ENCODE measurements around the gene FAT1.

Gene FAT1

GRCh38 chr4:186592445-186592844, 131.2 kb downstream of the FAT1 start:
- no peak overlapping the region for H3K4me3 ChIP-seq (ENCODE audit: low read depth, low read length)
- no peak for TF ChIP-seq CTCF (IDR thresholded peaks at IDR 0.05; ENCODE audit: low read depth, low read length)

GRCh38 chr4:186591651-186592050, 132.0 kb downstream of the FAT1 start:
- TF ChIP-seq CTCF (IDR thresholded peaks at IDR 0.05; ENCODE audit: low read depth, low read length): no peak
- no peak overlapping the region for H3K4me3 ChIP-seq (ENCODE audit: low read depth, low read length)

- no peak overlapping the region for H3K4me3 ChIP-seq (ENCODE audit: low read depth, low read length)
- no peak for TF ChIP-seq CTCF (IDR thresholded peaks at IDR 0.05; ENCODE audit: low read depth, low read length)
These were observed 135.2 kb downstream of the FAT1 start for GRCh38 chr4:186588503-186588902.

GRCh38 chr4:186587416-186588018, 136.1 kb downstream of the FAT1 start:
- peak; percentile 72 for TF ChIP-seq CTCF (IDR thresholded peaks at IDR 0.05; ENCODE audit: low read depth, low read length)
- H3K4me3 ChIP-seq (ENCODE audit: low read depth, low read length): no peak overlapping the region

- no peak for TF ChIP-seq CTCF (IDR thresholded peaks at IDR 0.05; ENCODE audit: low read depth, low read length)
- no peak overlapping the region for H3K4me3 ChIP-seq (ENCODE audit: low read depth, low read length)
These were observed 137.5 kb downstream of the FAT1 start for GRCh38 chr4:186586205-186586604.

GRCh38 chr4:186584912-186585311, 138.7 kb downstream of the FAT1 start:
- no peak overlapping the region for H3K4me3 ChIP-seq (ENCODE audit: low read depth, low read length)
- no peak for TF ChIP-seq CTCF (IDR thresholded peaks at IDR 0.05; ENCODE audit: low read depth, low read length)

- no peak overlapping the region for H3K4me3 ChIP-seq (ENCODE audit: low read depth, low read length)
- TF ChIP-seq CTCF (IDR thresholded peaks at IDR 0.05; ENCODE audit: low read depth, low read length): no peak
These were observed 142.2 kb downstream of the FAT1 start for GRCh38 chr4:186581421-186581820.

Data from WI38 (cell line).